Duodenal mucosa (tissue), 2 donors: Measurements from ENCODE around the gene LRMDA.

Source experiments
- H3K27ac ChIP-seq: one replicate; pipeline ENCODE4 v1.7.0; 2013; ENCODE audit warnings: low read depth, low read length
- H3K27me3 ChIP-seq, 2 donors: one replicate each; pipeline ENCODE4 v1.7.0; 2013; ENCODE audit warnings: low read length in 2 of 2, control low read depth in 1 of 2; ENCODE audit not compliant: insufficient read depth in 2 of 2, control insufficient read depth in 1 of 2
- H3K36me3 ChIP-seq, 2 donors: one replicate each; pipeline ENCODE4 v1.7.0; 2013; ENCODE audit warnings: low read length in 2 of 2, control low read depth in 1 of 2; ENCODE audit not compliant: insufficient read depth in 2 of 2, control insufficient read depth in 1 of 2
- H3K4me1 ChIP-seq, 2 donors: one replicate each; pipeline ENCODE4 v1.7.0; 2013; ENCODE audit warnings: low read length in 2 of 2, control low read depth in 1 of 2; ENCODE audit not compliant: insufficient read depth in 2 of 2, control insufficient read depth in 1 of 2
- H3K4me3 ChIP-seq, 2 donors: one replicate each; pipeline ENCODE4 v1.7.0; 2013; ENCODE audit warnings: low read length in 2 of 2, low read depth in 1 of 2
- H3K9ac ChIP-seq, 2 donors: one replicate each; pipeline ENCODE4 v1.7.0; 2013; ENCODE audit warnings: low read length in 2 of 2, low read depth in 1 of 2
- H3K9me3 ChIP-seq, 2 donors: one replicate each; pipeline ENCODE4 v1.7.0; 2013; ENCODE audit warnings: low read length in 2 of 2, control low read depth in 1 of 2; ENCODE audit not compliant: control insufficient read depth in 1 of 2

The LRMDA gene

GRCh38 chr10:75939541-75939940, 508.1 kb downstream of the LRMDA start:
- no peak overlapping the region for H3K27ac ChIP-seq
- H3K9me3 ChIP-seq, result no peaks in the 10 kb centered on the region
- no peaks in the 10 kb centered on the region for H3K27me3 ChIP-seq
- H3K4me3 ChIP-seq, result no peak overlapping the region
- H3K36me3 ChIP-seq, result no peaks in the 10 kb centered on the region
- peaks cover 0 to 6% of the 10 kb centered on the region in 2 donors for H3K4me1 ChIP-seq
- H3K9ac ChIP-seq, result no peak overlapping the region

- Histone ChIP-seq H3K27me3 (no peaks in the 10 kb centered on the region), H3K27ac (no peak overlapping the region), H3K9ac (no peak overlapping the region), H3K4me3 (no peak overlapping the region), H3K9me3 (no peaks in the 10 kb centered on the region), H3K4me1 (peaks cover 0 to 6% of the 10 kb centered on the region in 2 donors), H3K36me3 (no peaks in the 10 kb centered on the region)
These were observed 509.3 kb downstream of the LRMDA start for GRCh38 chr10:75940742-75941141.

DNA sequence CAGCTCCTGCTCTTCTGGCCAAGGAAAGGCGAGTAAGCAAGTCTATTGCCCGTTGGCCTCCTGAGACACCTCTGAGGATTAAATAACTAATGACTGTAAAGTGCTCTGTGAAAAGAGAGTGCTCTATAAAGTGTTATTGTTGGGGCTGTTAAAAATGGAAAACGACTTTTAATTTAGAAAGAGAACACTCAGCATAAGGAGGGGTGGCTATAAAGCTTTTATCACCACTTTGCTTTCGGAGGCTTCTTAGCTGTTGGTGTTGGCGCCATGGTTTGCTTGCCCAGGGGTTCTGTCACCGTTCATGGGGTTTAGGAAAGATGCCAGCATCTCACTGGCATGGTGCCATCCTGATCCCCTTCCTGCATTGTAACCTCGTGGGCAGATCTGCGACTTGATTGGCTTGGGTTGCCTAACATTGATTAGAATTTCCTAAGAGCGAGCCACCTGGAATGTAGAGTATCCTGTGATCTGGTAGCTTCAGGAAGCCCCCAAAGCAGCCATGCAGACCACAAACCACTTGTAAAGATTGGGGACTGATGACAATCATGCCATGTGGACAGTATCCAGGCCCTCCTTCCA, 509.9 kb downstream of the LRMDA start:
- H3K9me3 ChIP-seq, result no peaks in the 10 kb centered on the region
- no peak overlapping the region for H3K4me3 ChIP-seq
- H3K27me3 ChIP-seq, result no peaks in the 10 kb centered on the region
- peaks cover 0 to 6% of the 10 kb centered on the region in 2 donors for H3K4me1 ChIP-seq
- no peak overlapping the region for H3K9ac ChIP-seq
- H3K36me3 ChIP-seq, result no peaks in the 10 kb centered on the region
- no peak overlapping the region for H3K27ac ChIP-seq

DNA sequence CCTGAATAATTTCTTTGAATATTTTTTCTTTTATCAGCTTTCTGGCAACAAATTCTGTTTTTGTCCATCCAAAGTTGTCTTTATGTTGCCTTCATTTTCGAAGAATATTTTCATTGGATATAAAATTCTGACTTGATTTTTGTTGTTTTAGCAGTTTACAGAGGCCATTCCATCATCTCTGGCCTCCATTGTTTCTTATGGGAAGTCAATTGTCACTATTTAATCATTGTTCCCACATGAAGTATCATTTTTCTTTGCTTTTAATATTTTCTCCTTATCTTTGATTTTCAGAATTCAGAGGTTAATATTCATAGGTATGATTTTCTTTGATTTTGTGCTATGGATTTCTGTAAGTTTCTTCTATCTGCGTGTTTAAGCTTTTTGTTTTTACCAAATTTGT, 512.6 kb downstream of the LRMDA start:
- no peaks in the 10 kb centered on the region for H3K36me3 ChIP-seq
- no peak overlapping the region for H3K9ac ChIP-seq
- no peak overlapping the region for H3K4me3 ChIP-seq
- H3K27me3 ChIP-seq, result no peaks in the 10 kb centered on the region
- H3K9me3 ChIP-seq, result no peaks in the 10 kb centered on the region
- H3K27ac ChIP-seq, result no peak overlapping the region
- peaks cover 0 to 13% of the 10 kb centered on the region in 2 donors for H3K4me1 ChIP-seq

- H3K27me3 ChIP-seq, result no peaks in the 10 kb centered on the region
These were observed 517.2 kb downstream of the LRMDA start for GRCh38 chr10:75948583-75948982.

DNA sequence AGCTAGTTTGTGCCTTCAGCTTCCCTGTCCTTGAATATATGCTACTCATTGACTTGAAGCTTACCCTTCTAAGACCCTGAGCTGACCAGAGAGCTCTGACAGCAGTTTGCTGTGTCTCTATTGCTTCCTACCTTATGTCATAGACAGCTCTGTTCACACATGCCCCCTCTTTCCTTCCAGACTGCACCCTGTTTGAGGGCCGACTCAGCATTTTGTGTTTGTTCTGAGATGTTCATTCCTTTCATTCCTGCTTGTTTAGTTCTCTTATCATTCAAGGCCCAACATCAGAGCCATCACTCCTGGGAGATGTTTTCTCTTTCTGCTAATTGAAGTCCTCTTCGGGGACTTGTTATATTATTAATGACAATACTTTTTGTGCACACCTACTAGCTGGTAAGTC, 518.9 kb downstream of the LRMDA start:
- Histone ChIP-seq H3K27me3 (no peaks in the 10 kb centered on the region), H3K4me3 (no peak overlapping the region), H3K4me1 (peaks cover 0 to 7% of the 10 kb centered on the region in 2 donors), H3K9me3 (no peaks in the 10 kb centered on the region), H3K36me3 (no peaks in the 10 kb centered on the region), H3K9ac (no peak overlapping the region), H3K27ac (no peak overlapping the region)

More at GRCh38 chr10:75948583-75948982, 517.2 kb downstream of the LRMDA start:
- Histone ChIP-seq H3K36me3 (no peaks in the 10 kb centered on the region), H3K4me3 (no peak overlapping the region), H3K9ac (no peak overlapping the region), H3K9me3 (no peaks in the 10 kb centered on the region), H3K27ac (no peak overlapping the region), H3K4me1 (peaks cover 0 to 7% of the 10 kb centered on the region in 2 donors)

GRCh38 chr10:75950997-75951589, 519.7 kb downstream of the LRMDA start:
- Histone ChIP-seq H3K9ac (no peak overlapping the region), H3K36me3 (no peaks in the 10 kb centered on the region), H3K27me3 (no peaks in the 10 kb centered on the region), H3K4me3 (no peak overlapping the region), H3K27ac (no peak overlapping the region), H3K9me3 (no peaks in the 10 kb centered on the region), H3K4me1 (peaks cover 0 to 7% of the 10 kb centered on the region in 2 donors)

- no peaks in the 10 kb centered on the region for H3K9me3 ChIP-seq
- no peak overlapping the region for H3K4me3 ChIP-seq
- H3K36me3 ChIP-seq, result no peaks in the 10 kb centered on the region
- no peaks in the 10 kb centered on the region for H3K27me3 ChIP-seq
- H3K4me1 ChIP-seq, result peaks cover 5 to 7% of the 10 kb centered on the region in 2 donors
- no peak overlapping the region for H3K9ac ChIP-seq
- H3K27ac ChIP-seq, result no peak overlapping the region
These were observed 520.2 kb downstream of the LRMDA start for GRCh38 chr10:75951627-75952026.

DNA sequence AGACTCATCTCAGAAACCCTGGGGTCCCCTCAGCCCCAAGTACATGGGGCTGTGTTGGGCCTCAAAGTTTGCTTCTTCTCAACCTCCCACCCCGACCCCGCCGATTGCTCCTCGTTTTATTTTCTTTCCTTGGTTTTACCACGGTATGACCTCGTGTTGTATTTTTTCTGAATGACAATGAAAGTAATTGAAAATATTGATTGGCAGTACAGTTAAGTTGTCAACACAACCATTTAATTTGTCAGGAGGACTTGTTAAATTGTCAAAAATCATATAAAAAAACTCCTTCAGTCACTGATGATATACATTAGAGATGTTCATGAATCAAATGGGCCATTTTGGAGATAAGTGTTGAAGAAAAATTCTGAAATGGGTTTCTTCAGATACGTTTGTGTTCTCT, 520.7 kb downstream of the LRMDA start:
- Histone ChIP-seq H3K9ac (no peak overlapping the region), H3K4me1 (peaks cover 7 to 10% of the 10 kb centered on the region in 2 donors), H3K4me3 (no peak overlapping the region), H3K27me3 (no peaks in the 10 kb centered on the region), H3K36me3 (no peaks in the 10 kb centered on the region), H3K27ac (no peak overlapping the region), H3K9me3 (no peaks in the 10 kb centered on the region)

DNA sequence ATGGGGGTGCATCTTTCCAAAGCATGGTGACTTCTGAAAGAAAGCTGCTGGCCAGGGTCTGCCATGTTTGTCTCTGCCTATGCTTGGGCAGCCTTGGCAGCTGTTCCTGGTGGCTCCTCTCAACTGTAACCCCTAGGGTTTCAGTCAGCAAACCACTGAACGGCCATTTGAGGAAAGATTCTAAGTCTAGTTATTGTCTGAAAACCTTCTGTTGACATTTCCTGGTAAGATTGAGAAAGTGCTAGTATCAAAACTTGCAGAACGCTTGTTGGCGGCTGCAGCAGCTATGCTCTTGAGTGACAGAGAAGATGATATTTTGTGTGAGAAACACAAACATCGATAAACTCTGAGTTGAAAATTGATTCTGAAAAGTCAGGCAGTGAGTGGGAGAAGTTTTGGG, 523.1 kb downstream of the LRMDA start:
- no peak overlapping the region for H3K9ac ChIP-seq
- H3K36me3 ChIP-seq, result no peaks in the 10 kb centered on the region
- H3K27me3 ChIP-seq, result no peaks in the 10 kb centered on the region
- H3K27ac ChIP-seq, result no peak overlapping the region
- H3K4me1 ChIP-seq, result peaks cover 0 to 12% of the 10 kb centered on the region in 2 donors
- no peak overlapping the region for H3K4me3 ChIP-seq
- H3K9me3 ChIP-seq, result no peaks in the 10 kb centered on the region
